ENCODE measurements around the gene DHX16.

- no peak for TF ChIP-seq POLR2A (IDR thresholded peaks at IDR 0.05)
- no peak for TF ChIP-seq CTCF (IDR thresholded peaks at IDR 0.05 in 8 of 11, conservative IDR thresholded peaks at IDR 0.05 in 3 of 11)
Measured at GRCh38 chr6:30720738-30721197, 48.0 kb upstream of the DHX16 start.

Measured in spleen (tissue), 7 donors.